H1 (cell line): ENCODE measurements around the gene SHLD3. TPM values are rescaled to one million over a fixed set of nuclear protein-coding genes. Genes with fewer than 3 reads are reported as not detected.

Experiments
- ATF2 ChIP-seq: IDR thresholded peaks from 2 replicates; pipeline ENCODE4 v1.6.1; 2012; ENCODE audit warnings: low read length, inconsistent platforms
- CHD7 ChIP-seq: fragments of 300-600 bp; sonication (generic); IDR thresholded peaks from 2 replicates; pipeline ENCODE4 v1.7.1; 2012; ENCODE audit warnings: low read length, moderate library complexity, mild to moderate bottlenecking, inconsistent platforms; ENCODE audit not compliant: insufficient replicate concordance
- FOSL1 ChIP-seq: IDR thresholded peaks from 2 replicates; pipeline ENCODE4 v1.6.1; 2011; ENCODE audit warnings: mild to moderate bottlenecking, low read depth, low read length, moderate library complexity; ENCODE audit not compliant: insufficient read depth
- RXRA ChIP-seq: IDR thresholded peaks from 2 replicates; pipeline ENCODE4 v1.6.1; 2011; ENCODE audit warnings: low read depth, mild to moderate bottlenecking, low read length, moderate library complexity; ENCODE audit not compliant: insufficient read depth
- SP1 ChIP-seq: IDR thresholded peaks from 2 replicates; pipeline ENCODE4 v1.6.1; 2011; ENCODE audit warnings: low read depth, low read length
- polyA plus RNA-seq, 7 experiments: library from polyadenylated mRNA; depleted of rRNA in 3 of 7; stranded (reverse) in 5 of 7; unstranded in 2 of 7; fragments of >200 nt in 5 of 7; fragments of 200-250 nt in 2 of 7; gene quantifications; 1 replicate in 5 of 7; 2 replicates in 1 of 7; 4 replicates in 1 of 7; pipeline versions ENCODE4 v1.2.1 to v1.2.3, GENCODE V29; 2011 to 2013; ENCODE audit warnings: missing spikeins in 2 of 7, mixed read lengths in 2 of 7
- total RNA-seq: library from RNA; stranded (reverse); fragmentation: NEBNext Ultra II Directional; extraction: Animal tissue kit (Norgen Biotek cat#: 25700); gene quantifications from 2 replicates; pipeline ENCODE4 v1.2.1, GENCODE V29; 2021

Gene SHLD3
- total and polyA plus RNA-seq, 2 of the 8 experiments (the other 6 are each of a cell fraction or from before 2014, with no cell fraction given), result 1.9 to 3.2 TPM

GRCh38 chr5:65620021-65620420 is 4.8 kb upstream of the SHLD3 start (continued):
- TF ChIP-seq CHD7 (no peak), FOSL1 (no peak), ATF2 (no peak), SP1 (no peak), RXRA (no peak)
